DOHH2 (cell line): ENCODE results near the gene TOMT.

Experiments
- EZH2phosphoT487 ChIP-seq: fragments of 200-600 bp; sonication (generic); IDR thresholded peaks from 2 replicates; pipeline ENCODE4 v1.6.1; 2017; ENCODE audit warnings: borderline replicate concordance, mild to moderate bottlenecking, antibody characterized with exemption, low read length, moderate library complexity, mixed read lengths
- TF ChIP-seq, protein P1 (sequence below): fragments of 200-600 bp; sonication (generic); IDR thresholded peaks from one replicate; pipeline ENCODE4 v1.5.1; 2014; ENCODE audit warnings: antibody characterized with exemption, mild to moderate bottlenecking, low read depth, low read length; ENCODE audit not compliant: poor library complexity, severe bottlenecking

- TF ChIP-seq, protein P1, sequence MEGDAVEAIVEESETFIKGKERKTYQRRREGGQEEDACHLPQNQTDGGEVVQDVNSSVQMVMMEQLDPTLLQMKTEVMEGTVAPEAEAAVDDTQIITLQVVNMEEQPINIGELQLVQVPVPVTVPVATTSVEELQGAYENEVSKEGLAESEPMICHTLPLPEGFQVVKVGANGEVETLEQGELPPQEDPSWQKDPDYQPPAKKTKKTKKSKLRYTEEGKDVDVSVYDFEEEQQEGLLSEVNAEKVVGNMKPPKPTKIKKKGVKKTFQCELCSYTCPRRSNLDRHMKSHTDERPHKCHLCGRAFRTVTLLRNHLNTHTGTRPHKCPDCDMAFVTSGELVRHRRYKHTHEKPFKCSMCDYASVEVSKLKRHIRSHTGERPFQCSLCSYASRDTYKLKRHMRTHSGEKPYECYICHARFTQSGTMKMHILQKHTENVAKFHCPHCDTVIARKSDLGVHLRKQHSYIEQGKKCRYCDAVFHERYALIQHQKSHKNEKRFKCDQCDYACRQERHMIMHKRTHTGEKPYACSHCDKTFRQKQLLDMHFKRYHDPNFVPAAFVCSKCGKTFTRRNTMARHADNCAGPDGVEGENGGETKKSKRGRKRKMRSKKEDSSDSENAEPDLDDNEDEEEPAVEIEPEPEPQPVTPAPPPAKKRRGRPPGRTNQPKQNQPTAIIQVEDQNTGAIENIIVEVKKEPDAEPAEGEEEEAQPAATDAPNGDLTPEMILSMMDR = no peak
- no peak for TF ChIP-seq EZH2phosphoT487
Observed at GRCh38 chr11:72129381-72129780, 23.7 kb downstream of the TOMT start.
